Measurements from ENCODE around the gene LRRFIP2.

- TF ChIP-seq CTCF (IDR thresholded peaks at IDR 0.05; ENCODE audit: poor library complexity) (no peak), EZH2 (IDR thresholded peaks at IDR 0.05; ENCODE audit: borderline replicate concordance) (no peak)
These were observed 147.5 kb downstream of the LRRFIP2 start for GRCh38 chr3:37026851-37027250.
